Epithelial cell of prostate (primary cell): ENCODE data around the gene MPRIP.

Source experiments
- DNase-seq: peaks from one replicate; pipeline ENCODE4 v3.0.0-alpha.2; 2011; ENCODE audit warnings: low read depth, low spot score
- H3K27ac ChIP-seq: fragments of 450-650 bp; 2 replicates; pipeline ENCODE4 v1.5.1; 2017; ENCODE audit warnings: mild to moderate bottlenecking

The MPRIP gene

GRCh38 chr17:17028059-17028877 is 14.0 kb upstream of the MPRIP start:
- peak; percentile 96 for DNase-seq
- peak overlapping the region; percentile 91 for H3K27ac ChIP-seq

- peak overlapping the region; percentile 91 for H3K27ac ChIP-seq
- no peak for DNase-seq
Measured at GRCh38 chr17:17028878-17029535, 13.2 kb upstream of the MPRIP start.

- no peak for DNase-seq
- H3K27ac ChIP-seq, result no peak overlapping the region
Measured at GRCh38 chr17:17029938-17030337, 12.3 kb upstream of the MPRIP start.

GRCh38 chr17:17030515-17031211 is 11.6 kb upstream of the MPRIP start:
- peak overlapping the region; percentile 94 for H3K27ac ChIP-seq
- DNase-seq, result no peak

GRCh38 chr17:17032131-17032692 is 10.0 kb upstream of the MPRIP start:
- DNase-seq, result no peak
- peak overlapping the region; percentile 94 for H3K27ac ChIP-seq

GRCh38 chr17:17033466-17033865 is 8.8 kb upstream of the MPRIP start:
- no peak overlapping the region for H3K27ac ChIP-seq
- DNase-seq, result no peak

GRCh38 chr17:17034026-17034425 is 8.2 kb upstream of the MPRIP start:
- H3K27ac ChIP-seq, result no peak overlapping the region
- no peak for DNase-seq

GRCh38 chr17:17034496-17035075 is 7.7 kb upstream of the MPRIP start:
- H3K27ac ChIP-seq, result no peak overlapping the region
- DNase-seq, result no peak

GRCh38 chr17:17035490-17035889 is 6.8 kb upstream of the MPRIP start:
- H3K27ac ChIP-seq, result no peak overlapping the region
- DNase-seq, result no peak

- H3K27ac ChIP-seq, result no peak overlapping the region
- no peak for DNase-seq
Measured at GRCh38 chr17:17035920-17036523, 6.2 kb upstream of the MPRIP start.

GRCh38 chr17:17036524-17036998 is 5.7 kb upstream of the MPRIP start:
- DNase-seq, result no peak
- no peak overlapping the region for H3K27ac ChIP-seq

GRCh38 chr17:17039911-17040310 is 2.3 kb upstream of the MPRIP start:
- DNase-seq, result no peak
- no peak overlapping the region for H3K27ac ChIP-seq

- peak overlapping the region; percentile 91 for H3K27ac ChIP-seq
- no peak for DNase-seq
Measured at GRCh38 chr17:17041018-17041521, 1.2 kb upstream of the MPRIP start.

- H3K27ac ChIP-seq, result peak overlapping the region; percentile 91
- peak; percentile 78 for DNase-seq
Measured at GRCh38 chr17:17041571-17042383, 480 bp upstream of the MPRIP start.

GRCh38 chr17:17042851-17043460 is 699 bp downstream of the MPRIP start:
- peak overlapping the region; percentile 91 for H3K27ac ChIP-seq
- DNase-seq, result no peak

- DNase-seq, result no peak
- peak overlapping the region; percentile 91 for H3K27ac ChIP-seq
Measured at GRCh38 chr17:17043461-17044271, 1.4 kb downstream of the MPRIP start.

- DNase-seq, result no peak
- peak overlapping the region; percentile 91 for H3K27ac ChIP-seq
Measured at GRCh38 chr17:17044846-17045561, 2.7 kb downstream of the MPRIP start.
